GM12801 (cell line): ENCODE results near the gene CNTNAP1.

Experiments used
- CTCF ChIP-seq: IDR thresholded peaks from one replicate; pipeline ENCODE4 v1.5.1; 2011; ENCODE audit warnings: control low read depth; ENCODE audit not compliant: insufficient read length; ENCODE audit errors: extremely low read depth

The CNTNAP1 gene

GRCh38 chr17:42725143-42725542 lies 42.8 kb downstream of the CNTNAP1 start:
- no peak for TF ChIP-seq CTCF

- TF ChIP-seq CTCF: no peak
These were observed 58.4 kb downstream of the CNTNAP1 start for GRCh38 chr17:42740699-42741098.

- no peak for TF ChIP-seq CTCF
These were observed 61.4 kb downstream of the CNTNAP1 start for GRCh38 chr17:42743595-42744282.

- no peak for TF ChIP-seq CTCF
These were observed 62.0 kb downstream of the CNTNAP1 start for GRCh38 chr17:42744283-42744805.

- no peak for TF ChIP-seq CTCF
These were observed 62.7 kb downstream of the CNTNAP1 start, which contains the start of gene EZH1 for GRCh38 chr17:42744806-42745617. TSS of gene EZH1 (minus strand) at chr17:42745040. CDS start at chr17:42728941, 16,099 bp downstream.

GRCh38 chr17:42748202-42748907 lies 66.0 kb downstream of the CNTNAP1 start:
- TF ChIP-seq CTCF: no peak
